Activated naive CD4-positive, alpha-beta T cell treated with anti-CD3 and anti-CD28 coated beads, Interleukin-2, amount 50 U/mL, for 24 hours (primary cell): ENCODE data around the gene KCNJ4.

Experiments
- H3K27ac Mint-ChIP-seq: one replicate; pipeline ENCODE4 v1.8.0; 2021; ENCODE audit warnings: mild to moderate bottlenecking, mixed read lengths
- H3K27me3 Mint-ChIP-seq: one replicate; pipeline ENCODE4 v1.8.0; 2021; ENCODE audit warnings: mixed read lengths
- H3K36me3 Mint-ChIP-seq: one replicate; pipeline ENCODE4 v1.8.0; 2021; ENCODE audit warnings: mixed read lengths
- H3K4me1 Mint-ChIP-seq: one replicate; pipeline ENCODE4 v1.8.0; 2021; ENCODE audit warnings: mixed read lengths
- H3K4me3 Mint-ChIP-seq: one replicate; pipeline ENCODE4 v1.8.0; 2021; ENCODE audit warnings: mild to moderate bottlenecking, mixed read lengths
- H3K9me3 Mint-ChIP-seq: one replicate; pipeline ENCODE4 v1.8.0; 2021; ENCODE audit warnings: mixed read lengths

KCNJ4 gene

GRCh38 chr22:38450234-38450797 lies 4.7 kb downstream of the KCNJ4 start:
- Mint-ChIP-seq H3K27me3 (peaks cover 15% of the 10 kb centered on the region), H3K36me3 (no peaks in the 10 kb centered on the region), H3K27ac (no peak overlapping the region), H3K4me1 (peaks cover 6% of the 10 kb centered on the region), H3K9me3 (no peaks in the 10 kb centered on the region), H3K4me3 (no peak overlapping the region)

- Mint-ChIP-seq H3K27me3 (peaks cover 15% of the 10 kb centered on the region), H3K4me3 (no peak overlapping the region), H3K4me1 (peaks cover 6% of the 10 kb centered on the region), H3K36me3 (no peaks in the 10 kb centered on the region), H3K27ac (no peak overlapping the region), H3K9me3 (no peaks in the 10 kb centered on the region)
Measured at GRCh38 chr22:38449776-38450175, 5.2 kb downstream of the KCNJ4 start.

- H3K27me3 Mint-ChIP-seq, result peaks cover 11% of the 10 kb centered on the region
- H3K27ac Mint-ChIP-seq, result no peak overlapping the region
- H3K36me3 Mint-ChIP-seq, result no peaks in the 10 kb centered on the region
- H3K4me3 Mint-ChIP-seq, result no peak overlapping the region
- H3K9me3 Mint-ChIP-seq, result no peaks in the 10 kb centered on the region
- H3K4me1 Mint-ChIP-seq, result peaks cover under 1% of the 10 kb centered on the region
Measured at GRCh38 chr22:38448945-38449745, 5.9 kb downstream of the KCNJ4 start.

GRCh38 chr22:38446018-38446601 lies 8.9 kb downstream of the KCNJ4 start:
- Mint-ChIP-seq H3K9me3 (no peaks in the 10 kb centered on the region), H3K4me1 (no peaks in the 10 kb centered on the region), H3K27ac (no peak overlapping the region), H3K36me3 (no peaks in the 10 kb centered on the region), H3K4me3 (no peak overlapping the region), H3K27me3 (no peaks in the 10 kb centered on the region)

GRCh38 chr22:38444783-38445182 lies 10.2 kb downstream of the KCNJ4 start:
- H3K27me3 Mint-ChIP-seq, result no peaks in the 10 kb centered on the region
- H3K36me3 Mint-ChIP-seq, result no peaks in the 10 kb centered on the region
- no peak overlapping the region for H3K27ac Mint-ChIP-seq
- H3K9me3 Mint-ChIP-seq, result no peaks in the 10 kb centered on the region
- no peaks in the 10 kb centered on the region for H3K4me1 Mint-ChIP-seq
- H3K4me3 Mint-ChIP-seq, result no peak overlapping the region

- H3K36me3 Mint-ChIP-seq, result no peaks in the 10 kb centered on the region
- H3K4me3 Mint-ChIP-seq, result no peak overlapping the region
- no peaks in the 10 kb centered on the region for H3K9me3 Mint-ChIP-seq
- H3K27ac Mint-ChIP-seq, result no peak overlapping the region
- no peaks in the 10 kb centered on the region for H3K27me3 Mint-ChIP-seq
- no peaks in the 10 kb centered on the region for H3K4me1 Mint-ChIP-seq
Measured at GRCh38 chr22:38443628-38444521, 11.1 kb downstream of the KCNJ4 start.

GRCh38 chr22:38442967-38443627 lies 11.9 kb downstream of the KCNJ4 start:
- Mint-ChIP-seq H3K27ac (no peak overlapping the region), H3K4me3 (no peak overlapping the region), H3K9me3 (no peaks in the 10 kb centered on the region), H3K27me3 (no peaks in the 10 kb centered on the region), H3K36me3 (no peaks in the 10 kb centered on the region), H3K4me1 (no peaks in the 10 kb centered on the region)

GRCh38 chr22:38441620-38442287 lies 13.2 kb downstream of the KCNJ4 start:
- H3K9me3 Mint-ChIP-seq, result no peaks in the 10 kb centered on the region
- no peaks in the 10 kb centered on the region for H3K36me3 Mint-ChIP-seq
- no peaks in the 10 kb centered on the region for H3K27me3 Mint-ChIP-seq
- no peak overlapping the region for H3K27ac Mint-ChIP-seq
- H3K4me3 Mint-ChIP-seq, result no peak overlapping the region
- no peaks in the 10 kb centered on the region for H3K4me1 Mint-ChIP-seq

GRCh38 chr22:38440747-38441350 lies 14.2 kb downstream of the KCNJ4 start:
- no peaks in the 10 kb centered on the region for H3K36me3 Mint-ChIP-seq
- H3K4me3 Mint-ChIP-seq, result no peak overlapping the region
- no peak overlapping the region for H3K27ac Mint-ChIP-seq
- H3K4me1 Mint-ChIP-seq, result no peaks in the 10 kb centered on the region
- no peaks in the 10 kb centered on the region for H3K27me3 Mint-ChIP-seq
- H3K9me3 Mint-ChIP-seq, result no peaks in the 10 kb centered on the region

GRCh38 chr22:38437416-38437815 lies 17.6 kb downstream of the KCNJ4 start:
- H3K27ac Mint-ChIP-seq, result no peak overlapping the region
- H3K4me1 Mint-ChIP-seq, result no peaks in the 10 kb centered on the region
- H3K9me3 Mint-ChIP-seq, result no peaks in the 10 kb centered on the region
- no peak overlapping the region for H3K4me3 Mint-ChIP-seq
- H3K36me3 Mint-ChIP-seq, result no peaks in the 10 kb centered on the region
- no peaks in the 10 kb centered on the region for H3K27me3 Mint-ChIP-seq

GRCh38 chr22:38436629-38437395 lies 18.2 kb downstream of the KCNJ4 start:
- H3K4me3 Mint-ChIP-seq, result no peak overlapping the region
- no peaks in the 10 kb centered on the region for H3K27me3 Mint-ChIP-seq
- H3K4me1 Mint-ChIP-seq, result no peaks in the 10 kb centered on the region
- no peaks in the 10 kb centered on the region for H3K36me3 Mint-ChIP-seq
- H3K9me3 Mint-ChIP-seq, result no peaks in the 10 kb centered on the region
- H3K27ac Mint-ChIP-seq, result no peak overlapping the region

GRCh38 chr22:38435965-38436364 lies 19.0 kb downstream of the KCNJ4 start:
- Mint-ChIP-seq H3K9me3 (no peaks in the 10 kb centered on the region), H3K27ac (no peak overlapping the region), H3K4me3 (no peak overlapping the region), H3K4me1 (no peaks in the 10 kb centered on the region), H3K36me3 (no peaks in the 10 kb centered on the region), H3K27me3 (no peaks in the 10 kb centered on the region)

- H3K27ac Mint-ChIP-seq, result no peak overlapping the region
- no peak overlapping the region for H3K4me3 Mint-ChIP-seq
- H3K27me3 Mint-ChIP-seq, result no peaks in the 10 kb centered on the region
- H3K9me3 Mint-ChIP-seq, result no peaks in the 10 kb centered on the region
- no peaks in the 10 kb centered on the region for H3K4me1 Mint-ChIP-seq
- no peaks in the 10 kb centered on the region for H3K36me3 Mint-ChIP-seq
Measured at GRCh38 chr22:38435010-38435409, 20.0 kb downstream of the KCNJ4 start.

GRCh38 chr22:38433871-38434270 lies 21.1 kb downstream of the KCNJ4 start:
- no peaks in the 10 kb centered on the region for H3K36me3 Mint-ChIP-seq
- H3K9me3 Mint-ChIP-seq, result no peaks in the 10 kb centered on the region
- H3K27ac Mint-ChIP-seq, result no peak overlapping the region
- no peaks in the 10 kb centered on the region for H3K27me3 Mint-ChIP-seq
- H3K4me3 Mint-ChIP-seq, result no peak overlapping the region
- H3K4me1 Mint-ChIP-seq, result no peaks in the 10 kb centered on the region
